ENCODE data around the gene CMTM5. TPM values are rescaled to one million over a fixed set of nuclear protein-coding genes. Genes with fewer than 3 reads are reported as not detected.
A peak's percentile ranks its signal among the peaks of the same experiment; 100 is the strongest.

The CMTM5 gene
- total RNA-seq: 1 to 10 TPM in 2 of 3 donors, not detected in 1; 2.9 to 4.5 TPM
- total RNA-seq (2013): 10.2 TPM

- Mint-ChIP-seq H3K36me3 (no peaks in the 10 kb centered on the region), H3K27me3 (ENCODE audit: low read depth in 2 of 2) (peaks cover 2 to 4% of the 10 kb centered on the region in 2 donors), H3K4me3 (no peak within 1 kb of the TSS), H3K4me1 (no peaks in the 10 kb centered on the region), H3K27ac (no peak within 1 kb of the TSS), H3K9me3 (no peaks in the 10 kb centered on the region)
- intact Hi-C loops (cut with micrococcal nuclease): no loop called here
- Histone ChIP-seq H3K36me3 (ENCODE audit: control insufficient read depth, insufficient read depth, low read length) (no peaks in the 10 kb centered on the region), H3K9me3 (ENCODE audit: control insufficient read depth, insufficient read depth, low read length) (no peaks in the 10 kb centered on the region), H3K4me3 (ENCODE audit: low read length) (no peak within 1 kb of the TSS), H3K27me3 (ENCODE audit: control insufficient read depth, insufficient read depth, low read length) (no peaks in the 10 kb centered on the region), H3K4me1 (ENCODE audit: control insufficient read depth, insufficient read depth, low read length) (no peaks in the 10 kb centered on the region), H3K27ac (ENCODE audit: low read length) (no peak within 1 kb of the TSS)
- no peak for TF ChIP-seq CTCF (IDR thresholded peaks at IDR 0.05)
- no peak for DNase-seq
- 84% methylated on average over 12 of the region's 13 CpGs for WGBS (ENCODE audit: insufficient coverage)
- ATAC-seq: no peak
Measured at GRCh38 chr14:23376482-23377197, at the start of gene CMTM5. CMTM5 (plus strand) TSS chr14:23377046; CDS start chr14:23377252, 206 bp downstream.

GRCh38 chr14:23327947-23328744 is 48.7 kb upstream of the CMTM5 start:
- H3K27ac Mint-ChIP-seq: no peak overlapping the region
- DNase-seq: peak in 1 of 2 donors; percentile 86

GRCh38 chr14:23335623-23336022 is 41.2 kb upstream of the CMTM5 start:
- Histone ChIP-seq H3K27me3 (ENCODE audit: control insufficient read depth, insufficient read depth, low read length) (no peaks in the 10 kb centered on the region), H3K27ac (ENCODE audit: low read length) (no peak overlapping the region), H3K9me3 (ENCODE audit: control insufficient read depth, insufficient read depth, low read length) (no peaks in the 10 kb centered on the region), H3K4me1 (ENCODE audit: control insufficient read depth, insufficient read depth, low read length) (no peaks in the 10 kb centered on the region), H3K4me3 (ENCODE audit: low read length) (no peak overlapping the region), H3K36me3 (ENCODE audit: control insufficient read depth, insufficient read depth, low read length) (no peaks in the 10 kb centered on the region)
- WGBS (ENCODE audit: insufficient coverage): 90% methylated on average over 5 of the region's 5 CpGs
- H3K36me3 Mint-ChIP-seq: no peaks in the 10 kb centered on the region
- H3K27ac Mint-ChIP-seq: no peak overlapping the region
- DNase-seq: no peak
- no peak for TF ChIP-seq CTCF (IDR thresholded peaks at IDR 0.05)
- H3K9me3 Mint-ChIP-seq: no peaks in the 10 kb centered on the region
- ATAC-seq: no peak
- H3K4me3 Mint-ChIP-seq: no peak overlapping the region
- intact Hi-C loops (cut with micrococcal nuclease): no loop called here
- H3K27me3 Mint-ChIP-seq (ENCODE audit: low read depth in 2 of 2): peaks cover 13 to 40% of the 10 kb centered on the region in 2 donors
- H3K4me1 Mint-ChIP-seq: no peaks in the 10 kb centered on the region

More at GRCh38 chr14:23327947-23328744, 48.7 kb upstream of the CMTM5 start:
- WGBS (ENCODE audit: insufficient coverage): 60% methylated on average over 3 of the region's 4 CpGs
- Mint-ChIP-seq H3K4me1 (peaks cover 3 to 4% of the 10 kb centered on the region in 2 donors), H3K4me3 (no peak overlapping the region), H3K27me3 (ENCODE audit: low read depth in 2 of 2) (no peaks in the 10 kb centered on the region), H3K36me3 (no peaks in the 10 kb centered on the region), H3K9me3 (no peaks in the 10 kb centered on the region)
- TF ChIP-seq CTCF (IDR thresholded peaks at IDR 0.05): peak; percentile 92
- intact Hi-C loops (cut with micrococcal nuclease): loop anchor here (5.0 to 10.0 kb wide), 2 partner anchors 63 to 234 kb away; no protein-coding TSS in a partner anchor
- ATAC-seq: peak; percentile 73 to 92 (median 86)
- Histone ChIP-seq H3K4me3 (ENCODE audit: low read length) (no peak overlapping the region), H3K4me1 (ENCODE audit: control insufficient read depth, insufficient read depth, low read length) (peaks cover under 1% of the 10 kb centered on the region), H3K27ac (ENCODE audit: low read length) (no peak overlapping the region), H3K9me3 (ENCODE audit: control insufficient read depth, insufficient read depth, low read length) (no peaks in the 10 kb centered on the region), H3K27me3 (ENCODE audit: control insufficient read depth, insufficient read depth, low read length) (no peaks in the 10 kb centered on the region), H3K36me3 (ENCODE audit: control insufficient read depth, insufficient read depth, low read length) (peaks cover 25% of the 10 kb centered on the region)
